GM18909 (cell line): ENCODE results near the gene AP3D1.
"Not testable (repeated sequence)": the region's sequence is repeated elsewhere in the genome, so short reads cannot be mapped to it uniquely, and the experiment has no call there.

ENCODE experiments used
- ATAC-seq: cut with Tn5 transposase; IDR thresholded peaks from one replicate; pipeline ENCODE4 v1.9.1; 2021; ENCODE audit warnings: mild to moderate bottlenecking; ENCODE audit not compliant: unreplicated experiment, poor library complexity

AP3D1 gene

GRCh38 chr19:2129892-2130770 lies 21.2 kb downstream of the AP3D1 start:
- no peak for ATAC-seq

GRCh38 chr19:2129486-2129885 lies 21.9 kb downstream of the AP3D1 start:
- no peak for ATAC-seq

GRCh38 chr19:2129022-2129421 lies 22.3 kb downstream of the AP3D1 start:
- ATAC-seq: no peak

- not testable (repeated sequence) for ATAC-seq
These were observed 23.1 kb downstream of the AP3D1 start for GRCh38 chr19:2128252-2128651.

GRCh38 chr19:2127758-2128157 lies 23.6 kb downstream of the AP3D1 start:
- no peak for ATAC-seq

GRCh38 chr19:2126879-2127518 lies 24.4 kb downstream of the AP3D1 start:
- ATAC-seq: no peak

GRCh38 chr19:2123682-2124387 lies 27.5 kb downstream of the AP3D1 start:
- no peak for ATAC-seq

- ATAC-seq: no peak
These were observed 28.4 kb downstream of the AP3D1 start for GRCh38 chr19:2122982-2123381.

- no peak for ATAC-seq
These were observed 29.1 kb downstream of the AP3D1 start for GRCh38 chr19:2122251-2122650.

- ATAC-seq: no peak
These were observed 29.8 kb downstream of the AP3D1 start for GRCh38 chr19:2121416-2122051.

- ATAC-seq: no peak
These were observed 30.5 kb downstream of the AP3D1 start for GRCh38 chr19:2120821-2121220.

GRCh38 chr19:2119921-2120785 lies 31.2 kb downstream of the AP3D1 start:
- no peak for ATAC-seq

- ATAC-seq: no peak
These were observed 32.9 kb downstream of the AP3D1 start for GRCh38 chr19:2118438-2118837.

- ATAC-seq: no peak
These were observed 34.0 kb downstream of the AP3D1 start for GRCh38 chr19:2117215-2117960.

- ATAC-seq: no peak
These were observed 34.9 kb downstream of the AP3D1 start for GRCh38 chr19:2116507-2116906.

GRCh38 chr19:2115911-2116426 lies 35.4 kb downstream of the AP3D1 start:
- ATAC-seq: no peak

- no peak for ATAC-seq
These were observed 36.0 kb downstream of the AP3D1 start for GRCh38 chr19:2115324-2115723.

- ATAC-seq: no peak
These were observed 36.5 kb downstream of the AP3D1 start for GRCh38 chr19:2114821-2115220.

GRCh38 chr19:2114218-2114617 lies 37.1 kb downstream of the AP3D1 start:
- ATAC-seq: no peak
